Stomach smooth muscle (tissue), 2 donors: ENCODE measurements around the gene VMAC.
"Not testable (repeated sequence)": the region's sequence is repeated elsewhere in the genome, so short reads cannot be mapped to it uniquely, and the experiment has no call there.

ENCODE experiments used
- H3K27ac ChIP-seq: one replicate; pipeline ENCODE4 v1.7.0; 2013; ENCODE audit warnings: mild to moderate bottlenecking, low read length, inconsistent platforms
- H3K27me3 ChIP-seq, 2 donors: one replicate each; pipeline ENCODE4 v1.7.0; 2013; ENCODE audit warnings: low read length in 2 of 2; ENCODE audit not compliant: insufficient read depth in 2 of 2, control insufficient read depth in 1 of 2
- H3K36me3 ChIP-seq, 2 donors: one replicate each; pipeline ENCODE4 v1.7.0; 2013; ENCODE audit warnings: low read length in 2 of 2; ENCODE audit not compliant: control insufficient read depth in 2 of 2, insufficient read depth in 2 of 2
- H3K4me1 ChIP-seq: one replicate; pipeline ENCODE4 v1.7.0; 2013; ENCODE audit warnings: low read length; ENCODE audit not compliant: control insufficient read depth, insufficient read depth
- H3K4me3 ChIP-seq, 2 donors: one replicate each; pipeline ENCODE4 v1.7.0; 2013; ENCODE audit warnings: low read length in 2 of 2
- H3K9ac ChIP-seq, 2 donors: one replicate each; pipeline ENCODE4 v1.7.0; 2013; ENCODE audit warnings: low read length in 2 of 2, mild to moderate bottlenecking in 1 of 2
- H3K9me3 ChIP-seq, 2 donors: one replicate each; pipeline ENCODE4 v1.7.0; 2013; ENCODE audit warnings: low read length in 2 of 2; ENCODE audit not compliant: control insufficient read depth in 2 of 2
- donor health status: healthy.
- donor health status: Pancreatic carcinoma.

The VMAC gene

GRCh38 chr19:5873617-5874199 lies 31.0 kb upstream of the VMAC start:
- no peaks in the 10 kb centered on the region for H3K9me3 ChIP-seq
- H3K4me1 ChIP-seq, result peaks cover 4% of the 10 kb centered on the region
- H3K4me3 ChIP-seq, result no peak overlapping the region
- no peaks in the 10 kb centered on the region for H3K27me3 ChIP-seq
- no peak overlapping the region for H3K9ac ChIP-seq
- H3K36me3 ChIP-seq, result no peaks in the 10 kb centered on the region
- H3K27ac ChIP-seq, result no peak overlapping the region

- not testable (repeated sequence) for H3K27ac ChIP-seq, H3K4me3 ChIP-seq, H3K9ac ChIP-seq, H3K27me3 ChIP-seq, H3K4me1 ChIP-seq, H3K9me3 ChIP-seq, H3K36me3 ChIP-seq
Observed at GRCh38 chr19:5874496-5874895, 30.2 kb upstream of the VMAC start.

GRCh38 chr19:5877427-5877826 lies 27.2 kb upstream of the VMAC start:
- Histone ChIP-seq H3K9ac (no peak overlapping the region), H3K4me3 (no peak overlapping the region), H3K27ac (no peak overlapping the region), H3K27me3 (no peaks in the 10 kb centered on the region), H3K4me1 (peaks cover 16% of the 10 kb centered on the region), H3K9me3 (no peaks in the 10 kb centered on the region), H3K36me3 (no peaks in the 10 kb centered on the region)

- Histone ChIP-seq H3K36me3 (no peaks in the 10 kb centered on the region), H3K27me3 (no peaks in the 10 kb centered on the region), H3K9ac (no peak overlapping the region), H3K4me3 (no peak overlapping the region), H3K4me1 (peaks cover 16% of the 10 kb centered on the region), H3K9me3 (no peaks in the 10 kb centered on the region), H3K27ac (no peak overlapping the region)
Observed at GRCh38 chr19:5877882-5878281, 26.8 kb upstream of the VMAC start.

- Histone ChIP-seq H3K4me3 (no peak overlapping the region), H3K9ac (no peak overlapping the region), H3K27me3 (no peaks in the 10 kb centered on the region), H3K4me1 (peaks cover 21% of the 10 kb centered on the region), H3K27ac (peak overlapping the region; percentile 66), H3K36me3 (no peaks in the 10 kb centered on the region), H3K9me3 (no peaks in the 10 kb centered on the region)
Observed at GRCh38 chr19:5880196-5880595, 24.5 kb upstream of the VMAC start.

- Histone ChIP-seq H3K4me3 (peak overlapping the region in 1 of 2 donors; percentile 15), H3K4me1 (peaks cover 21% of the 10 kb centered on the region), H3K36me3 (no peaks in the 10 kb centered on the region), H3K9me3 (no peaks in the 10 kb centered on the region), H3K27ac (peak overlapping the region; percentile 80), H3K27me3 (no peaks in the 10 kb centered on the region), H3K9ac (peak overlapping the region in 1 of 2 donors; percentile 26)
Observed at GRCh38 chr19:5880604-5881078, 24.0 kb upstream of the VMAC start.

- H3K27me3 ChIP-seq, result no peaks in the 10 kb centered on the region
- peak overlapping the region; percentile 53 for H3K27ac ChIP-seq
- no peak overlapping the region for H3K4me3 ChIP-seq
- no peaks in the 10 kb centered on the region for H3K9me3 ChIP-seq
- no peak overlapping the region for H3K9ac ChIP-seq
- no peaks in the 10 kb centered on the region for H3K36me3 ChIP-seq
- peaks cover 21% of the 10 kb centered on the region for H3K4me1 ChIP-seq
Observed at GRCh38 chr19:5881543-5882299, 23.0 kb upstream of the VMAC start.

- H3K27ac ChIP-seq, result peak overlapping the region; percentile 53
- H3K27me3 ChIP-seq, result no peaks in the 10 kb centered on the region
- H3K9ac ChIP-seq, result no peak overlapping the region
- no peaks in the 10 kb centered on the region for H3K36me3 ChIP-seq
- H3K4me3 ChIP-seq, result no peak overlapping the region
- peaks cover 21% of the 10 kb centered on the region for H3K4me1 ChIP-seq
- no peaks in the 10 kb centered on the region for H3K9me3 ChIP-seq
Observed at GRCh38 chr19:5882421-5882968, 22.2 kb upstream of the VMAC start.

GRCh38 chr19:5883157-5883873 lies 21.4 kb upstream of the VMAC start:
- not testable (repeated sequence) for H3K27me3 ChIP-seq, H3K9ac ChIP-seq, H3K4me3 ChIP-seq, H3K9me3 ChIP-seq, H3K36me3 ChIP-seq
- H3K4me1 ChIP-seq, result peaks cover 21% of the 10 kb centered on the region
- peak overlapping the region; percentile 37 for H3K27ac ChIP-seq

- not testable (repeated sequence) for H3K4me3 ChIP-seq, H3K36me3 ChIP-seq, H3K9ac ChIP-seq, H3K9me3 ChIP-seq, H3K27me3 ChIP-seq, H3K27ac ChIP-seq
- H3K4me1 ChIP-seq, result peaks cover 20% of the 10 kb centered on the region
Observed at GRCh38 chr19:5884065-5884811, 20.4 kb upstream of the VMAC start.
